ENCODE data around the gene JARID2.

Gene JARID2

GRCh38 chr6:15303920-15304291 lies 58.0 kb downstream of the JARID2 start:
- Histone ChIP-seq H3K4me3 (ENCODE audit: severe bottlenecking) (no peak overlapping the region), H3K27me3 (ENCODE audit: insufficient read depth, poor library complexity, severe bottlenecking) (no peaks in the 10 kb centered on the region), H3K4me1 (ENCODE audit: insufficient read depth, poor library complexity, severe bottlenecking) (peaks cover 20% of the 10 kb centered on the region), H3K27ac (ENCODE audit: poor library complexity, severe bottlenecking) (no peak overlapping the region), H3K9me3 (ENCODE audit: severe bottlenecking) (no peaks in the 10 kb centered on the region), H3K36me3 (ENCODE audit: low read depth) (no peaks in the 10 kb centered on the region)
- TF ChIP-seq CTCF (IDR thresholded peaks at IDR 0.05; ENCODE audit: poor library complexity, severe bottlenecking) = no peak
- no peak for ATAC-seq (ENCODE audit: low read depth)
- DNase-seq (ENCODE audit: low spot score) = no peak

GRCh38 chr6:15304337-15305042 lies 58.6 kb downstream of the JARID2 start:
- Histone ChIP-seq H3K27me3 (ENCODE audit: insufficient read depth, poor library complexity, severe bottlenecking) (no peaks in the 10 kb centered on the region), H3K36me3 (ENCODE audit: low read depth) (no peaks in the 10 kb centered on the region), H3K27ac (ENCODE audit: poor library complexity, severe bottlenecking) (no peak overlapping the region), H3K4me1 (ENCODE audit: insufficient read depth, poor library complexity, severe bottlenecking) (peaks cover 14% of the 10 kb centered on the region), H3K9me3 (ENCODE audit: severe bottlenecking) (no peaks in the 10 kb centered on the region), H3K4me3 (ENCODE audit: severe bottlenecking) (no peak overlapping the region)
- ATAC-seq (ENCODE audit: low read depth) = no peak
- no peak for DNase-seq (ENCODE audit: low spot score)
- no peak for TF ChIP-seq CTCF (IDR thresholded peaks at IDR 0.05; ENCODE audit: poor library complexity, severe bottlenecking)

GRCh38 chr6:15305496-15305895 lies 59.6 kb downstream of the JARID2 start:
- H3K4me3 ChIP-seq (ENCODE audit: severe bottlenecking) = no peak overlapping the region
- no peak for TF ChIP-seq CTCF (IDR thresholded peaks at IDR 0.05; ENCODE audit: poor library complexity, severe bottlenecking)
- DNase-seq (ENCODE audit: low spot score) (no peak), ATAC-seq (ENCODE audit: low read depth) (no peak)
- H3K4me1 ChIP-seq (ENCODE audit: insufficient read depth, poor library complexity, severe bottlenecking) = peaks cover 8% of the 10 kb centered on the region
- no peaks in the 10 kb centered on the region for H3K27me3 ChIP-seq (ENCODE audit: insufficient read depth, poor library complexity, severe bottlenecking)
- H3K9me3 ChIP-seq (ENCODE audit: severe bottlenecking) = no peaks in the 10 kb centered on the region
- no peaks in the 10 kb centered on the region for H3K36me3 ChIP-seq (ENCODE audit: low read depth)
- H3K27ac ChIP-seq (ENCODE audit: poor library complexity, severe bottlenecking) = no peak overlapping the region

- H3K36me3 ChIP-seq (ENCODE audit: low read depth) = no peaks in the 10 kb centered on the region
- peaks cover 8% of the 10 kb centered on the region for H3K4me1 ChIP-seq (ENCODE audit: insufficient read depth, poor library complexity, severe bottlenecking)
- DNase-seq (ENCODE audit: low spot score) (no peak), ATAC-seq (ENCODE audit: low read depth) (no peak)
- H3K27me3 ChIP-seq (ENCODE audit: insufficient read depth, poor library complexity, severe bottlenecking) = no peaks in the 10 kb centered on the region
- no peaks in the 10 kb centered on the region for H3K9me3 ChIP-seq (ENCODE audit: severe bottlenecking)
- H3K4me3 ChIP-seq (ENCODE audit: severe bottlenecking) = no peak overlapping the region
- no peak for TF ChIP-seq CTCF (IDR thresholded peaks at IDR 0.05; ENCODE audit: poor library complexity, severe bottlenecking)
- H3K27ac ChIP-seq (ENCODE audit: poor library complexity, severe bottlenecking) = no peak overlapping the region
These were observed 60.0 kb downstream of the JARID2 start for GRCh38 chr6:15305909-15306308.

- Histone ChIP-seq H3K4me1 (ENCODE audit: insufficient read depth, poor library complexity, severe bottlenecking) (peaks cover 4% of the 10 kb centered on the region), H3K27me3 (ENCODE audit: insufficient read depth, poor library complexity, severe bottlenecking) (no peaks in the 10 kb centered on the region), H3K27ac (ENCODE audit: poor library complexity, severe bottlenecking) (no peak overlapping the region), H3K36me3 (ENCODE audit: low read depth) (no peaks in the 10 kb centered on the region), H3K9me3 (ENCODE audit: severe bottlenecking) (no peaks in the 10 kb centered on the region), H3K4me3 (ENCODE audit: severe bottlenecking) (no peak overlapping the region)
- ATAC-seq (ENCODE audit: low read depth) (no peak), DNase-seq (ENCODE audit: low spot score) (no peak)
- TF ChIP-seq CTCF (IDR thresholded peaks at IDR 0.05; ENCODE audit: poor library complexity, severe bottlenecking) = no peak
These were observed 62.8 kb downstream of the JARID2 start for GRCh38 chr6:15308435-15309213.
